Activated CD4-positive, alpha-beta T cell treated with anti-CD3 and anti-CD28 coated beads, Interleukin-2, amount 50 U/mL, for 16 hours (primary cell): ENCODE results near the gene SCGB1C1.
"Not testable (repeated sequence)": the region's sequence is repeated elsewhere in the genome, so short reads cannot be mapped to it uniquely, and the experiment has no call there.

Source experiments
- DNase-seq: peaks from one replicate; pipeline ENCODE4 v3.0.0-alpha.2; 2020

The SCGB1C1 gene

DNA sequence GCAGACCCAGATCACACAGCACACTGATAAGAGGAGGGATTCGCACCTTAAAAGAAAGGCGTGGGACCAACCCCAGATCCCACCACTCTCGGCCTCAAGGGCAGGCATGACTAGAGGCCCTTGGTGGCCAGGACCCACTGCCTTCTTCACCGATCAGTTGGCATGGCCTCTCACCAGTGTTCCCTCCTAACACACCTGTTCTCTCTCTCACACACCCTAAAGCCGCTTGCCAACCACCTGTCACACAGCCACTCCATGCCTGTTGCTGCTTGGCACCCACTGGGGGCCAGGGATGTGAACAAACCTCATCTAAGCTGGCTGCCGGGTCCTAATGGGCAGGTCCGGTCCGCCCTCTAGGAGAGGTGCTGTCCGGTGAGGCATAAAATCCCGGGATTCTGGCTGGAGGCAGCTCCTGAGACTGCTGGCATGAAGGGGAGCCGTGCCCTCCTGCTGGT, at the start of gene SCGB1C1:
SCGB1C1 (plus strand) TSS at position 405 of the 455 bp plus-strand sequence; CDS start at position 427, 22 bp downstream.
- not testable (repeated sequence) for DNase-seq

DNA sequence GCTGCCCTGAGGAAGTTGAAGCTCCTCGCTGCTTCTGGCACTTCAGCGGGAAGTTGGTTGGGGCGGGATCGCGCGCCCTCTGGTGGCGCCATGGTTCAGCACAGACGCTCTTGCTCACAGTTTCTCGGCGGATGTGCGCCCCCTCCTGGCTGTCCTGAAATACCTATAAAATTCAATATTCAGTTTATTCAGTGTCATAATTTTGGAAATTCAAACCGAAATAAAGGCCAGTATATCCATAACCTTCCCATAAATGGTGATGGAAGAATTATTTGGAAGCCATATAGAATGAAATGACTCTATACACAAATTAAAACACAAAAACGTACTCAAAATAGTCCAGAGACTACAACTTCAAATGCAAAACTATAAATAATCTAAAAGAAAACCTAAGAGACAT, 12.6 kb upstream of the SCGB1C1 start:
- DNase-seq = not testable (repeated sequence)

DNA sequence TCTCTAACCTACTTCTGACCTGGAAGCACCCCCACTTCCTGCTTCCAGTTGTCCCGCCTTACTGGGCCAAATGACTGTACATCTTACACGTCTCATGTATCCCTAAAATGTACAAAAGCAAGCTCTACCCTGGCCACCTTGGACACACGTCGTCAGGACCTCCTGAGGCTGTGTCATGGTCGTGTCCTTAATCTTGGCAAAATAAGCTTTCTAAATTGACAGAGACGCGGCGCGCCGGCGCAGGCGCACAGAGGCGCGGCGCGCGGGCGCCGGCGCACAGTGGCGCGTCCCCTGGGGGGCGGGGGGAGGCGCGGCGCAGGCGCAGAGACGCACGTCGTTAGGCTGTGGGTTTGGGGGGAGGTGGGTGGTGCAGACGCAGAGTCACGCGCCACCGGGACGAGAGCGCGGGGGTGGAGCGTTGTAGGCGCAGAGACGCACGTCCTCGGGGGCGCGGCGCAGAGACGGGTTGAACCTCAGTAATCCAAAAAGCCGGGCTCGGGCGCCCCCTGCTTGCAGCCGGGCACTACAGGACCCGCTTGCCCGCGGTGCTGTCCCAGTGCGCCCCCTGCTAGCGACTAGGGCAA, 3.6 kb upstream of the SCGB1C1 start:
- not testable (repeated sequence) for DNase-seq

DNA sequence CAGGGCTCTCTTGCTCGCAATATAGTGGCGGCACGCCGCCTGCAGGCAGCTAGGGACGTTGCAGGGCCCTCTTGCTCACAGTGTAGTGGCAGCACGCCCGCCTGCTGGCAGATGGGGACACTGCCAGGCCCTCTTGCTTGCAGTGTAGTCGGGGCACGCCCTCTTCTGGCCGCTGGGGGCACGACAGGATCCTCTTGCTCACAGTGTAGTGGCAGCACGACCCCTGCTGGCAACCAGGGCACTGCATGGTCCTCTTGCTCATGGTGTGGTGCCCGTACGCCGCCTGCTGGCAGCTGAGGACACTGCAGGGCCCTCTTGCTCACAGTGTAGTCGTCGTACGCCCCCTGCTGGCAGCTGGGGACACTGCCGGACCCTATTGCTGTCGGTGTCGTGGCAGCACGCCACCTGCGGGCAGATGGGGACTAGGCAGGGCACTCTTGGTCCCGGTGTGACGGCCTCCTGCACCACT, 3.0 kb upstream of the SCGB1C1 start:
- DNase-seq = not testable (repeated sequence)

DNA sequence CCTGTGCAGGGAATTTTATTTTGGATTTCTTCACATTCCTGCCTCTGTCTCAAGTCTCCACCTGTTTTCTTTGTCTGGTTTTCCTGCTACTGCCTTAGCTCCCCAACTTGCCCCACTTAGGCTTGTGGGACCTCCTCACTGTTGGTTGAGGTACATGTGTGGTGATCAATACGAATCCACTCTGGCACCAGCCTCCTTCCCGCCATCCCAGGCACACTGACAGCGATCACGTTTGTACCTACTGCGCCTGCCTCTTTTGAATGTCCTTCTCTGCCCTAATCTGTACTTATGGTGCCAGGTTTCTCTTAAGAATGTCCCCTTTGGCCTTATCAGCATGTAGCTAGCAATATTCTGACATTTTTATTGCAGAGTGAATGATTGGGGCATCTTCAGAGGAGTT, 2.3 kb upstream of the SCGB1C1 start:
- DNase-seq = not testable (repeated sequence)

DNA sequence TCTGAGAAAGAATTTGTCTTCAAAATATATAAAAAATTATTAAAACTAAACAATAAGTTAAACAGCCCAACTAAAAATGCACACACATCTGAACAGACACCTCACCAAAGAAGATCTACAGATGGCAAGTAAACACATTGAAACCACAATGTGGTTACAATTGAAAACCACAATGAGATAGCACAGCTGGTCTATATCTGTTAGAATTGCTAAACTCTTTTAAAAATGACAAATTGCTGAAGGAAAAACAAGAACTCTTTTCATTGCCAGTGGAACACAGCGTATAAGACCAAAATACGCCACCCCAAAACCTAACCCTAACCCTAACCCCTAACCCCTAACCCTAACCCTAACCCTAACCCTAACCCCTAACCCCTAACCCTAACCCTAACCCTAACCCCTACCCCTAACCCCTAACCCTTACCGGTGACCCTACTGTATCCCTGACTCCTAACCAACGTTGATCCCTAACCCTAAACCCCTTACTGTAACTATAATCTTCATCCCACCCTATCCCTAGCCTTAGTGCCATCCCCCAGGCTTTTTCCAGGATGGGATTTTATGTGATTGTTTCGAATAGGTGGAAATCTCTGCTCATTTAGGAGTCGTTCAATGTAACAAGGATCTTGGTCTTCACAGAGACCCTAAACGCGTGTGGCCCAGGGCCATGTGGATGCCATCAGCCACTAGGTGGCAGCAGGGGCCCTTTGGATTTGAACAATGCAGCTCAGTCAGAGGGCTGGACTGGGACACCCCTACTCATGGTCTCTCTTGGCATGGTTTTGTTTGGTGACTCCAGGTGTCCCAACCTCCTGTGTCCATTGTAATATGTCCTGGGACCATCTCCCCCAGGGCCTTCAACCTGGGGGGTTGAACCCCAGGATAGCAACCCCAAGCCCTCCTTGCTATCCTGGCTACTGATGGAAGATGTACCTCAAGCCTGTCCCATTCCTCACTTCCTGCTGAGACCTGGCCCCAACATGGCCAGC, 1.1 kb upstream of the SCGB1C1 start:
- DNase-seq = peak; percentile 54

DNA sequence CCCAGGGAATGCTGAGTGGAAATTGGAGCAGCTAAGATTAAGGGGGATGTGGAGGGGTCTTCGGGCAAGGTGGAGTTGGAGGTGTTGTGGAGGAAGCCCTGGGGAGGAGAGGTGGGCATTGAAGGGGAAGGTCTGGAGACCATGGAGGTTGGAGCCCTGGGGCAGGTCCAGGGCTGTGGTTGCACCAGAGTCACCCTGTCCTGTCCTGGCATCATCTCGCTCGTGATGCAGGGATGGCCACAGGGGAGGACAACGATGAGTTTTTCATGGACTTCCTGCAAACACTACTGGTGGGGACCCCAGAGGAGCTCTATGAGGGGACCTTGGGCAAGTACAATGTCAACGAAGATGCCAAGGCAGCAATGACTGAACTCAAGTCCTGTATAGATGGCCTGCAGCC, 603 bp downstream of the SCGB1C1 start:
- DNase-seq = not testable (repeated sequence)

DNA sequence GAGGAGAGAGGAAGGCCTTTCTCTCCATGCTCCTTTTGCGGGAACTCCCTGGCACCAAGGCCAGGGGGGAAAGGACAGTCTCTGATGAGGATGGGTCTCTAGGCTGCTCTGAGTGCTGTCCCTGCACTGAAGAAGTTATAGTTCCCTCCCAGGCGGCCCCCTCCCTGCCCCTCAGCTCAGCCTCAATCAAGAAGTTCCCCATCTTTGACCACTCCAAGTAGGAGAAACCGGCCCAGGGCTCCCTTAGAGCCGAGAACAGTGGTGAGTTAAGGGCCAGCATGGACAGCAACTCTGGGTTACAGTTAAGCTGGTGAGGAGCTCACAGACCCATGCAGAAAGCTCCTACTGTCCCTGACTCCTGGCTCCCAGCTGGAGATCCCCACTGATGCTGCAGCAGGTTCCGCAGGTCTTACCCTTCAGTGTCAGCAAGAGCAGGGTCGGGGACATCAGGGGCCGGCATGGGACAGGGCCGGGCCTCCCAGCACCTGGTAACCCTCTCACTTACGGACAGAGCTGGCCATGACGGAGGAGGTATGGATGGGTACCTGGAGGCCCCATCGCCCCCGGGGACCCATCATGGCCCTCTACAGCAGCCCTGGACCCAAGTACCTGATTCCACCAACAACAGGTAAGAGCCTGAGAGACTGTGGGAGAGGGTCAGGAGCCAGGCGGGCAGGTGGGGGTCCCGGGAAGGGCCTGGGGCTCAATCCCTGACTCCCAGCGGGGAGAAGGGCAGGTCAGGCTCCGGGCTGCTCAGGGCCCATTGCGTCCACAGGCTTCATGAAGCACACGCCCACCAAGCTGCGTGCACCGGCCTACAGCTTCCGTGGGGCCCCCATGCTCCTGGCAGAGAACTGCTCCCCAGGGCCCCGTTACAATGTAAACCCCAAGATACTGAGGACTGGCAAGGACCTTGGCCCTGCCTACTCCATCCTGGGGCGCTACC, 4.2 kb downstream of the SCGB1C1 start:
- DNase-seq = no peak

DNA sequence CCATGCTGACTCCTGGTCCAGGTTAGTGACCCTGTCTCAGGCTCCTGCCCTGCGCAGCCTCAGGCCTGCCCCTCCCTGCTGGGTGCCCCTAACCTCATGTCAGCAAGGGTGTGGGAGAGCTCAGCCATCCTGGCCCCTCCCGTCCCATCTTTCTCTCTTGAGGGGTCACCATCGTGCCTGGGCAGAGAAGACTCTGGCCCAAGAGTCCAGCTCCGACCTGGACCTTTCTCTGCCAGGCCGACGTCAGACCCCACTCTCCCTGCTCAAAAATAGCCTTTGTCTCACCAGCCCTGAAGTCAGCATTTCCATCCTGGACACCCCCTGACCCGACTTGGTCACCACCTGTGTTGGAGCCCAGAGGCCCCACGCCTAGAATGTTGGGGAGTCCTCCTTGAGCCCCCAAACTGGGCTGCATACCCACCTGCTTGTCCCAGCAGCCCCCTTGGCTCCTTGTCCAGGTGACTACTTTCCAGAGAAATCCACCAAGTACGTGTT, 4.9 kb downstream of the SCGB1C1 start:
- no peak for DNase-seq

DNA sequence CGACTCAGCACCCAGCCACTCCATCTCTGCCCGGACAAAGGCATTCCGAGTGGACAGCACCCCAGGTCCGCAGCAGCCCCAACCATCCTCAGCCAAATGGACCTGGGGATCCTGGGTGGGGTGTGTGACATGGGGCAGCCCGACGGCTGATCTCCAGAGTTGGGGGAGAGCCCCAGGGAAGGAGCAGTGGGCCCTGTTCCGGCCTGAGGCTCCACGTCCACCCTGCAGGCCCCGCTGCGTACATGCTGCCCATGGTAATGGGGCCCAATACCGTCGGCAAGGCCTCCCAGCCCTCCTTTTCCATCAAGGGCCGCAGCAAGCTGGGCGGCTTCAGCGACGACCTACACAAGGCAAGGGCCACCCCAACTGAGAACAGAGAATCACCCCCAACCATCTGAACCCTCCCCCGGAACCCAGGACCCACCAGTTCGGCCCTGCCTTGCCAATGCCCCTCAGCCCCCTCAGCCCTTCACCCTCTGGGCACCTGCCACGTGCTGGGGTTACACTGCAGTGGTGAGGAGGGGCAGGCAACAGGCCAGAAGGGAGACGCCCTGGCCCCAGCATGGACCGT, 5.4 kb downstream of the SCGB1C1 start:
- DNase-seq = no peak

DNA sequence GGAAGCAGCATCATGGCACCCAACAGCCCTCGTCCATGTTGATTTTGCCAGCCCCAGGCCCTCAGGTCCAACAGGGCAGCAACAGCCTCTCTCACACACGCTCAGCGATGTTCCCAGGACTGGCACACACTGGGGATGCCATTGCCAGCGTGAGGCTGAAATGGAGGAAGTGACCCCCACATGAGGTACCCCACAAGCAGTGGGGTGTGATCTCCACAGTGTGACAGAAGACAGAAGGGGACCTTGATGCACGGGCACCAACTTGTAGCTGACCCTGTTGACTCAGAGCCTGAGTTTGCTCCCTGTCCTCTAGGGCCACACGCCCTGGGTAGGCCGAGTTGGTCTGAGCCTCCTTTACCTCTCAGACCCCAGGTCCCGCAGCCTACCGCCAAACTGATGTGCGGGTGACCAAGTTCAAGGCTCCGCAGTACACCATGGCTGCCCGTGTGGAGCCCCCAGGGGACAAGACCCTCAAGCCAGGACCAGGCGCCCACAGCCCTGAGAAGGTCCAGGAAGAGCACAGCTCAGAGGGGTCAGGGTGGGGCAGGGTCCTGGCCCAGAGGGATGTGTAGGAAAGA, 6.2 kb downstream of the SCGB1C1 start:
- DNase-seq = no peak

DNA sequence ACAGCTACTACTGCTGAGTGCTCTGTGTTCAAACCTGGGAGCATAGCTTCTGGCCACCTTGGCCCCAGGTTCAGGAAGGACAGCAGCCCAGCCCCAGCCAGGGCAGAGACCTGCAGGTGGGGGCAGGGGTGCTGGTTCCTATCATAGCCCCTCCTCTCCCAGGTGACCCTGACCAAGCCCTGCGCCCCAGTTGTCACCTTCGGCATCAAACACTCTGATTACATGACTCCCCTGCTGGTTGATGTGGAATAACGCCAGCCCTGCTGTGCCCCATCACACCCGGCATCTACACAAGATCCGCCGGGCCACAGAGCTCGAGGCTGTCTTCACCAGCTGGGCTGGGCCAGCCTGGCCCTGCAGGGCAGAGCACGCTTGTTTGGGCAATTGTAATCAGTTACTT, 6.9 kb downstream of the SCGB1C1 start:
- DNase-seq = no peak

DNA sequence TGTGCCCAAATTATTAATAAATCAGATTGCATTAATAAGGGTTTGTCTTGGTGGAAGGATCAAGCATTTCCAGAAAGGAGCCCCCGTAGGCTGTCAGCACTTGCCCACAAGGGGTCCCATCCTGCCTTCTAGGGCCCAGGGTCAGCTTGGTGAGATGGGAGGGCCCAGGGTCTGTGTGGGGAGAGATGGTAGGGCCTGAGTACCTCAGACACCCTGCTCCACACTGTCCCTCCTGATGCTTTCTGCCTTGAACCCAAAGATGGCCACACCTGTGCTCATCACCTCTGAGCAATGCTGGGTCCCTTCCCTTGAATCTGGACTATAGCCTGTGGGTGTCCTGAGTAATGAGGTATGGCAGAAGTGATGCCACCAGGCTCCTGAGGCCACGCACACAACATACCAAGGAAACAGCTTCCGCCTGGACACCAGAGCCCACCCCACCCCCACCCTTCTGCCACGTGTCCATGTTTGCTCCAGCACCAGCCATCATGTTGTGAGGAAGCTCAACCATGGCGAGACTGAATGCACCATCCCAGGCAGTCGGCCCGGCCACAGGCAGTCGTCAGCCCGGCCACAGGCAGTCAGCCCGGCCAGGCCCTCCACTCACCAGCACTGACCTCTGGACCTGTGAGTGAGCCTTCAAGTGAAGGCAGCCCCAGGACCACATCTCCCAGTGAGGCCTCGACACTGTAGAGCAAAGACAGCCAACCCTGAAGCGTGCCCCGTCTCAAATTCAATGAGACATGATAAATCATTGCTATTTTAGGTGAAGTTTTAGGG, 7.5 kb downstream of the SCGB1C1 start:
- DNase-seq = no peak

DNA sequence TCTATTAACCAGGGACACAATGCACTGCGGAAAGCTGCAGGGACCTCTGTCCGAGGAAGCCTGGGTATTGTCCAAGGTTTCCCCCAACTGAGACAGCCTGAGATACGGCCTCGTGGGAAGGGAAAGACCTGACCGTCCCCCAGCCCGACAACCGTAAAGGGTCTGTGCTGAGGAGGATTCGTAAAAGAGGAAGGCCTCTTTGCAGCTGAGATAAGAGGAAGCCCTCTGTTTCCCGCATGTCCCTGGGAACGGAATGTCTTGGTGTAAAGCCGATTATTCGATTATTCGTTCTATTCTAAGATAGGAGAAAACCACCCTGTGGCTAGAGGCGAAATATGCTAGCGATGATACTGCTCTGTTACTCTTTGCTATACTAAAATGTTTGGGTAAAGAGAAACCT, 9.1 kb downstream of the SCGB1C1 start:
- no peak for DNase-seq

DNA sequence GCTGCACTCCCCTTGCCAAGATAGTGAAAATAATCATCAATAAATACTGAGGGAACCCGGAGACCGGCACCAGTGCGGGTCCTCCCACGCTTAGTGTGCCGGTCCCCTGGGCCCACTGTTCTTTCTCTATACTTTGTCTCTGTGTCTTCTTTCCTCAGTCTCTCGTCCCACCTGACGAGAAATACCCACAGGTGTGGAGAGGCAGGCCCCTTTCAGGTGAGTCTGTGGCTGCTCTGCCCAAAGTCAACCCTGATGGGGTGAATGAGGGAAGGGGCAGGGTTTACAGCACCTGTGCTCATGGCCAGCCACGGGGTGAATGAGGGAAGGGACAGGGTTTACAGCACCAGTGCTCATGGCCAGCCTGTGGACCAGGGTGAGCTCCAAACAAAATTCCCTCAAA, 9.6 kb downstream of the SCGB1C1 start:
- no peak for DNase-seq

DNA sequence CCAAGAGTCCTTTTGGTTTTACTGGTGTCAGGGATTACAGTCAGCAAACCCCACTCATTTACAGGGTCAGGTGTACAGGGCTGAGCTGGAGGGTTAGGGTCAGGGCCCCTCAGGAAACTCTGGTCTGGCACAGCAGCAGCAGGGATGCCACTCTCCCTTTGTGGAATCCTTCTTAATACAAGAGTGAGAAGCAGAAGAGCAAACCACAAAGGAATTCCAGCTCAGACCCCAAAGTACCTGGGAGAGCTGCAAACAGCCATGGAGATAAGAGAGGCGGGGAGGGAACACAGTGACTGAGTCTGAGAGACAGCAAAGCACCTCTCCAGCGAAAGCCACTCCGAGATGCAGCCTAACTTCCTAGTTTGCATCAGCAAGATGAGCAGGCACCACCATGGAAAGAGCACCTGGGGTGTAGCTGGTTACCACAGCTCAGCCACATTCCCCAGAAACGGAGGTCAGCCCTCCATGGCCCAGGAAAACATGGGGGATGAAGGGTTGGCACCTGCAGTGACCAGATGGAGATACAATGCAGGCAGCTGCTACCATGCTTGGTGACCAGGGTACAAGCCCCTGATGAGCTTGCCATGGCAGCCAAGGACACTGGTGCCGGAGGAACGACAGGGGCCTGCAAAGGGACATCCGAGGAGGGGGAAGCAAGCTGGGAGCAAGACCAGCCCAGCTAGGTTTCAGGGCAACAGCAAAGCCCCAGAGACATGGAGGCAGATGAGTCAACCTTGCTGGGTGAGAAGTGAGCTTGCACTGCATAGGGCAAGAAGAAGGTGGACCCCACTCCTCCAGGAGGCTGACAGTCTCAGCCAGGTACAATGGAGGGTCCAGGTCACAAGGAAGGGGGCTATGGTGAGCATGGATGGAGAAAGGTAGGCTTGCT, 10.4 kb downstream of the SCGB1C1 start:
- DNase-seq = no peak

DNA sequence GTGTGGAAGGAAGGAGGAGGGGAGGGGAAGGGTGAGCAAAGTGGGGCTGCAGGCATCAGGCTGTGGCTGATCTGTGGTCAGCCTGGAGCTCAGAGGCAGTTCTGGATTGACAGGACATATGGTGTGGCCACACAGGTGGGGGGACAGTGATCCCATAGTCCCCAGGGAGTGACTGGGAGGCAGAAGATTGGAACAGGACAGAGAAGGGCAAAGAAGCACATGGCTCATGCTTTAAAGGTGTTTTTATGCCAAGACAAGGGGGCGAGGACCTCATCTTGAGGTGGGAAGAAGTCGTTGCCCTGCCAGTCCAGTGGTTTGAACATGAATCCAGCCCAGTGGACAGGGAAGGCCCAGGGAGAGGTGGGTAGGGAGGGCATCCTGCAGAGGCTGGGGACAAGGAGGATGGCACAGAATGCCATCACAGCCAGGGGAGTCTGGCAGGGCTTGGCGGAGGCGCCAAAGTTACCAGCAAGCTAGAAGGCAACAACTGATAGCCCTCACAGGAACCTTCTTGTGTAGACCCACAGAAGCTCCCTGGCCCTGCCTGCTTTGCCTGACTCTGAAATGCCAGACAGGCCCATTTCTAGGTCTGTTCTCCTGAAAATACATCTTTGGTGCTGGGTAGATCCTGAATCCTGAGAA, 11.2 kb downstream of the SCGB1C1 start:
- no peak for DNase-seq

DNA sequence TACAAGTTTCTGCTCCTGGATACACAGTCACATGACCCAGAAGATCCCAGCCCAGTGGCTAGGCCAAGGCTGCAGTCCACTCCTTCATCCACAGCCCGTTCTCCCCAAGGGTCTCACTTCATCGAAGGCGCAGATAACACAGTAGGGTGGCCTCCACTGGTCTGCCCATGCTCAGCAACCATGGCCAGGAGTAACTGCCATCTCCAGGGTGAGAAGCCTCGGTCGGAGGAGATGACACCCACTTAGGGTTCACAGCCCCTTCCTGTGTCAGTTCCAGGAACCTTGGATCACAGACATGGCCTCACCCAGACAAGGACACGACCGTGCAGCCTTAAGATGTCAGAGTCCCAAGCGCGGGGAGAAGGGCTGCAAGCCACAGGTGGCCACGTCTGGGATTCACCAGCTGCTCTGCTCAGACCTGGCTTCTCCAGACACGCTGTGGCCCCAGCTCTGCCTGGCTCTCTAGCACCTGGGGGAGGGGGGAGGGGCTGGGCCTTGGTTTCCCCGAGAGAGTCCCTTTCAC, 11.8 kb downstream of the SCGB1C1 start:
- no peak for DNase-seq
